HepG2 (cell line): ENCODE measurements around the gene HSD17B2.

Source experiments
- GATA4 ChIP-seq: sonication (generic); IDR thresholded peaks from 2 replicates; pipeline ENCODE4 v1.6.1; 2016; ENCODE audit warnings: antibody characterized with exemption, low read depth, borderline replicate concordance
- SRF ChIP-seq: IDR thresholded peaks from 2 replicates; pipeline ENCODE4 v1.6.1; 2011; ENCODE audit warnings: mild to moderate bottlenecking, low read depth, low read length, moderate library complexity
- ZNF326 ChIP-seq: sonication (generic); formaldehyde crosslinking; IDR thresholded peaks from 2 replicates; pipeline ENCODE4 v1.4.0; 2020; ENCODE audit warnings: missing genetic modification reagents, borderline replicate concordance
- ZNF547 ChIP-seq: sonication (generic); formaldehyde crosslinking; IDR thresholded peaks from 2 replicates; pipeline ENCODE4 v1.5.1; 2020; ENCODE audit warnings: mild to moderate bottlenecking, missing genetic modification reagents
- TF ChIP-seq, protein P1 (sequence below): sonication (generic); formaldehyde crosslinking; IDR thresholded peaks from 2 replicates; pipeline ENCODE4 v1.4.0; 2020; ENCODE audit warnings: missing genetic modification reagents, low read depth, mild to moderate bottlenecking, borderline replicate concordance
- TF ChIP-seq, protein P2 (sequence below): sonication (generic); formaldehyde crosslinking; IDR thresholded peaks from 2 replicates; pipeline ENCODE4 v1.4.0; 2020; ENCODE audit warnings: low read depth, missing genetic modification reagents
- TF ChIP-seq, protein P3 (sequence below): sonication (generic); formaldehyde crosslinking; IDR thresholded peaks from 2 replicates; pipeline ENCODE4 v1.8.0; 2022; ENCODE audit warnings: low read depth, missing genetic modification reagents

DNA sequence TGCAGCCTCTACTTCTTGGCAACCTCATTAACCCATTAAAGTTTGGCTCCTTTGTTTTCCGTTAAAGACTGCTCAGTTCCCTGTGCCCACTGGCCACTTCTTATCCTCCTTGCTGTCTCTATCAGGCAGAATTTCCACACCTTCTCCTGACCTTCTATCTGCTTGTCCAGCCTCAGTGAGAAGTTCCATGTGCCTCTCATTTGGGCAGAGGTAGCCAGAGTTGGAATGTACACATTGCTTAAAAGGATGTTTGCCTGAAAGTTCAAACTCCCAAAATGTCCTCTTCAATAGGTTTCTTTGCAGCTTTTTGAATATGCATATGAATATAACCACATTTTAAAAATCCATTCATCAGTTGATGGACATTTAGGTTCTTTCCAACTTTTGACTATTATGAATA lies 47.0 kb downstream of the HSD17B2 start:
- TF ChIP-seq, protein P1, sequence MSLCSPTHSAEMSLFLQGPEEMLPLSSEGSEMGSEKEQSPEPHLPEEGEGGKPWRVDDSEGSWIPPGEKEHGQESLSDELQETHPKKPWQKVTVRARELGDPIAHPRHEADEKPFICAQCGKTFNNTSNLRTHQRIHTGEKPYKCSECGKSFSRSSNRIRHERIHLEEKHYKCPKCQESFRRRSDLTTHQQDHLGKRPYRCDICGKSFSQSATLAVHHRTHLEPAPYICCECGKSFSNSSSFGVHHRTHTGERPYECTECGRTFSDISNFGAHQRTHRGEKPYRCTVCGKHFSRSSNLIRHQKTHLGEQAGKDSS (CRISPR knock-in tag) = no peak
- TF ChIP-seq GATA4 (no peak), SRF (no peak), ZNF326 (CRISPR knock-in tag) (no peak), ZNF547 (CRISPR knock-in tag) (no peak)
- TF ChIP-seq, protein P2, sequence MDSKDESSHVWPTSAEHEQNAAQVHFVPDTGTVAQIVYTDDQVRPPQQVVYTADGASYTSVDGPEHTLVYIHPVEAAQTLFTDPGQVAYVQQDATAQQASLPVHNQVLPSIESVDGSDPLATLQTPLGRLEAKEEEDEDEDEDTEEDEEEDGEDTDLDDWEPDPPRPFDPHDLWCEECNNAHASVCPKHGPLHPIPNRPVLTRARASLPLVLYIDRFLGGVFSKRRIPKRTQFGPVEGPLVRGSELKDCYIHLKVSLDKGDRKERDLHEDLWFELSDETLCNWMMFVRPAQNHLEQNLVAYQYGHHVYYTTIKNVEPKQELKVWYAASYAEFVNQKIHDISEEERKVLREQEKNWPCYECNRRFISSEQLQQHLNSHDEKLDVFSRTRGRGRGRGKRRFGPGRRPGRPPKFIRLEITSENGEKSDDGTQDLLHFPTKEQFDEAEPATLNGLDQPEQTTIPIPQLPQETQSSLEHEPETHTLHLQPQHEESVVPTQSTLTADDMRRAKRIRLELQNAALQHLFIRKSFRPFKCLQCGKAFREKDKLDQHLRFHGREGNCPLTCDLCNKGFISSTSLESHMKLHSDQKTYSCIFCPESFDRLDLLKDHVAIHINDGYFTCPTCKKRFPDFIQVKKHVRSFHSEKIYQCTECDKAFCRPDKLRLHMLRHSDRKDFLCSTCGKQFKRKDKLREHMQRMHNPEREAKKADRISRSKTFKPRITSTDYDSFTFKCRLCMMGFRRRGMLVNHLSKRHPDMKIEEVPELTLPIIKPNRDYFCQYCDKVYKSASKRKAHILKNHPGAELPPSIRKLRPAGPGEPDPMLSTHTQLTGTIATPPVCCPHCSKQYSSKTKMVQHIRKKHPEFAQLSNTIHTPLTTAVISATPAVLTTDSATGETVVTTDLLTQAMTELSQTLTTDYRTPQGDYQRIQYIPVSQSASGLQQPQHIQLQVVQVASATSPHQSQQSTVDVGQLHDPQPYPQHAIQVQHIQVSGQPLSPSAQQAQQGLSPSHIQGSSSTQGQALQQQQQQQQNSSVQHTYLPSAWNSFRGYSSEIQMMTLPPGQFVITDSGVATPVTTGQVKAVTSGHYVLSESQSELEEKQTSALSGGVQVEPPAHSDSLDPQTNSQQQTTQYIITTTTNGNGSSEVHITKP (CRISPR knock-in tag) = no peak
- TF ChIP-seq, protein P3, sequence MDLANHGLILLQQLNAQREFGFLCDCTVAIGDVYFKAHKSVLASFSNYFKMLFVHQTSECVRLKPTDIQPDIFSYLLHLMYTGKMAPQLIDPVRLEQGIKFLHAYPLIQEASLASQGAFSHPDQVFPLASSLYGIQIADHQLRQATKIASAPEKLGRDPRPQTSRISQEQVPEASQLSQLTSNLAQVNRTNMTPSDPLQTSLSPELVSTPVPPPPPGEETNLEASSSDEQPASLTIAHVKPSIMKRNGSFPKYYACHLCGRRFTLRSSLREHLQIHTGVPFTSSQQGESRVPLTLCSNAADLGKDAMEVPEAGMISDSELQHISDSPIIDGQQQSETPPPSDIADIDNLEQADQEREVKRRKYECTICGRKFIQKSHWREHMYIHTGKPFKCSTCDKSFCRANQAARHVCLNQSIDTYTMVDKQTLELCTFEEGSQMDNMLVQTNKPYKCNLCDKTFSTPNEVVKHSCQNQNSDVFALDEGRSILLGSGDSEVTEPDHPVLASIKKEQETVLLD (CRISPR knock-in tag) = no peak
